NCI-H2227 treated with DMSO at 0.1 percent for 48 hours (cell line): ENCODE results near the gene C16orf78.

ENCODE experiments used
- DNase-seq: peaks from one replicate; lab custom pipeline; 2025; lab: John Stamatoyannopoulos, UW

The C16orf78 gene, protein sequence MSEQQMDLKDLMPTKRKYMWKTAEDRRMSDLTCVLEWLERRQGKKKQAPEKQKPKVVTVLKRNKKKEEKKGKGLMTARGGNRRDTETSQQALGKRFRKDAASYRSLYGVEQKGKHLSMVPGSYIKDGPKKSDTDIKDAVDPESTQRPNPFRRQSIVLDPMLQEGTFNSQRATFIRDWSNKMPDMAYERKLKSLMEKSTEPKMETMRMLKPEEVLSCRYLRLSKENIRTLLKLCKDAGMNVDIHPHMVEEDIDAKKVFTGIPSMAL

DNA sequence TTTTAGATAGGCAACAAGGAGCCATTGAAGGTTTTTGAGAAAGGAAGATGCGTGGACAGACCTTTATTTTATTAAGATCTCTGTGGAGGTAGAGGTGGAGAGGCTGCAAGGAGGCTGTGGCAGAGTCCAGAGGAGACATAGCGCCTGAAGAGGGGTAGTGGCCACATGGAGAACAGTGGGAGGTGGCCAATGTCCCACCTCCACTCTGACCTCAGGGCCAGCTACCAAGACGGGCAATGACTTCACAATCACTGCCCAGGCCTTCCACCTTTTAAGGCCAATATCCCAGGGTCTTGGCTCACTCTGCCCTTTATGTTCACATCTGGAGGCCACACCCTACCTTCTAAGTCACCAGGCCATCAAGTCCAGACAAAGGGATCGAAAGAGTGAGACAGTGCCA lies at the start of gene C16orf78:
C16orf78 (plus strand) TSS at position 301 of the 400 bp plus-strand sequence. CDS start 136 bp downstream, outside the sequence.
- no peak for DNase-seq

DNA sequence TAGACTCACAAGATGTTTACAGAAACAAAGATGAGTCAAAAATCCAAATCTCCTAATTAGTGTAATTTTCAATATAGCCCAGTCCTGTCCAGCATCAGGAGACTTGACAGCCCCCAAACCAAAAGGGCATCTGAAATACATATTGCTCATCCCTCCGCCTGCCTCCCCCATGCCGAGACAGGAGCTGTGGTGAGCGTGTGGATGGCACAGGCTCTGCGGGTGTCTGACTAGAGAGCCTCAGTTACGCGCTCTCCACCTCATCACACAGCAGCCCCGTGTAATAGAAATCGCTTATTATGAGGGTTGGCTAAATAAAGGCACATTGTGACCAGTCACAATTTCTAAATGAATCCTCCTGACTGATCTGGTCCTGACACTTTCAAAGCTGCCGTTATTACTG lies 48.9 kb upstream of the C16orf78 start:
- peak; percentile 3 for DNase-seq

DNA sequence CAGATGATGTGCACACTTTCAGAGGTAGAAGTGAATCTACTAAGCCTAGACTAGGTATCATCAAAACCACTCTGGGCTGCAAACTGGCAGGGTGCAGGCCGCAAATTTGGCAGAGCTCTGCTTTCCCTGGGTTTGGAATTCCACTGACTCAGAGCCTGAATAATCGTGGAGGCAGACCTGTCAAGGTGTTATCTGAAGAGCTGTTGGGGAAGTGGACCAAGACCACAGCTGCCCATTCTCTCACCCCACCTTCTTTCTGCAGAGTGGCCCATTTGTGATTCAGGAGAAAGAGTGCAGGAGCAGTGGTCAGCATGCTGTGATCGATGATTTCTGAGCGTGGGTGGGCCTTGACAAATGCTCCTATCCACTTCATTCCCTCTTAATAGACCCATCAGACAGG lies 46.1 kb upstream of the C16orf78 start:
- no peak for DNase-seq

DNA sequence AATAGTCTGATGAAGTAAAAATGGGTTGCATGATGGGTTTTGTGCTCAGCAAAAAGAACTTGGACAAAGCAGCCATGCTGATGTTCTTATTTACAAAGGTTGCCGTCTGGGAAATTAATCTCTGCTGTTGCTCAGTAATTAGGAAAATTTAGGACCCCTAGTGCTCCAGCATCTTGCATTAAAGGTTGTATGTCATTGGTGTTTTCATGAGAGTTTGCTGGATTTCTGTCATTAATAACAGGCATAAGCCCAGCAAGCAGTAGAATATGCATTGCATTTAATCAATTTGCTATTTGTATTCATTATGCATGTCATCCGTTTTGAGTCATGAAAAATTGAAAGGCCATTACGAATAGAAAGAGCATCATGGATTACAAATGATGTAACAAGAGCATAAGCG lies 45.3 kb upstream of the C16orf78 start:
- no peak for DNase-seq

DNA sequence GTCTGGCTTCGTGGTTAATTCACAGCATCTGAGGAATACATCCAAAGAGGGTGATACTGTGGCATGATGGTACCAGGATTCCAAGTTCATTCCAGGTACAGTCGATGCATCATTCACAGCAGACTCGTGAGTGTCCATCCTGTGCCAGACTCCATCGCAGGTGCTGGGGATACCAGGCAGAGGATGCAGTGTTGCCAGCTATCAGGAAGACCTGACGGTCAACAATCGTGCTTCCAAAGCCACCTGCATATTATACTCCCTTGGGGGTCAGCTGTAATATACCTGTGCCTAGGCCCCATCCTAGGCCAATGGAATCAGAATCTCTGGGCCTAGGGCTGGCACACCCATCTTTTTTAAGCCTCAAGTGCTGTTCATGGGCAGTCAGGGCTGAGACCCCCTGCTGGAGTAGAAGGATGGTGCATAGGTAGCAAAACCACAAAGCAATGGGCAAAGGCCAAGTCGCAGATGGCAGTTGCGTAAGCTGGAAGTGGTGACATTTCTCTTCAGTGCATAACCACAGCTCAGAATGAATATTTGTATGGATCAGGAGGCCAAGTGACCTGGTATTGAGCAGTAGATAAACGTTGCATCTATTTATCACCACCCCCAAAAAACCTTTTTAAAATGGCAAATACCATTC lies 42.9 kb upstream of the C16orf78 start:
- DNase-seq: no peak

DNA sequence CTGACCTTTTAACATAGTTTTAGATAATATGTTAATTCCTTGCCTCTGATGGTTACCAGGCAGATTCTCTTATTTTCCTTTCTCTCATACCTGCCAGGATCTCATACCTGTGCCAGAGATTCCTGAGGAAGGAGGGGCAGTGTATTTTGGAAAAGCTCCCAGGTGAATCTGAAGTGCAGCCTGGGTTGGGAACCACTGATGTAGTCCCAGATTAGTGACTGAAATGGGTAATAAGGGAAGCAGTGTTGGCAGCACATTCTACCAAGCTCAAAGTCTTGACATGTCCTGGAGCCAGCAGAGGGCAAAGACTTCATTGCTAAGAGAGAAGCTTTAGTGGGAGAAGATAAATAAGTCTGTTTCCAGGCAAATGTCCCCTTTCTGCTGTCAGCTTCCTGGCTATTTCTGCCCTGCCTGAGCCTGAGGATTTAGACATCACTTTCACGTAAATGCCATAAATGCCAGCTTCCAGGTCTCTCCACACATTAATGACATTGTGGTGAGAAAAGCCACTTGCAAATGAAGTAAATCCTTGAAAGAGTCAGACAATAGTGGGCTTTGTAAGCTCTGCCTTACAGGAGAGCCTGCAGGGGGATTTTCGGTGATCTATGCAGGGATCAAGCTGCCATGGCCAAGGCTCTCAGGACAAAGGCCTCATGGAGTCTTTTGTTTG lies 40.9 kb upstream of the C16orf78 start:
- no peak for DNase-seq

DNA sequence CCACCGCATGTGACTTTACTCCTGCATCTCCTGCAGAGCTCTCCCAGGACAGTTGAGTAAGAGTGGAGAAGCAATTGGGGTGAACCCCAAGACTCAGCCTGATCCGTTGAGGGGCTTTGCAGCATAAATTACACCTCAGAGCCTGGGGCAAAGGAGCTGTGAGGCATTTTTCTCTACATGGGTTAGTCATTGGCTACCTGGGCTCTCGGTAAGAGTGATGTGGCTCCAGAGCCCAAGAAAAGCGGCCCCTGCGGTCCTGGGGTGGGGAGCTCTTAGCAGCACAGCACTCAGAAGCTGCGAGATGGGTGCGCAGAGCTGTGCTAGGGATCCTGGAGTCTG lies 40.4 kb upstream of the C16orf78 start:
- DNase-seq: no peak

DNA sequence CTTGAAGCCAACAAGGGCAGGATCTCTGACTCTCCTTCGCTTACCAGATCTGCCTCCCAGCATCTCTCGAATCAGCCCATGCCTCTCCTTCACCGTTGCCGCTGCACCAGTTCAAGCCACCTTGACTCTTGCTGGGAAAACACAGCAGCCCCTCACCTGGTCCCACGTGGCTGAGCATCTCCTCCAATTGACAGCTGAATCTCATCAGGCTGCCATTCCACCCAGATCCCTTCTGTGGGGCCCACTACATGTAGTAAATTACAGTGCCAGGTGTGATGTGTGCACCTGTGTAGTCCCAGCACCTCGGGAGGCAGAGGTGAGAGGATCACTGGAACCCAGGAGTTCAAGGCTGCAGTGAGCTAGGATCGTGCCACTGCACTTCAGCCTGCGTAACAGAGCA lies 37.8 kb upstream of the C16orf78 start:
- DNase-seq: no peak

DNA sequence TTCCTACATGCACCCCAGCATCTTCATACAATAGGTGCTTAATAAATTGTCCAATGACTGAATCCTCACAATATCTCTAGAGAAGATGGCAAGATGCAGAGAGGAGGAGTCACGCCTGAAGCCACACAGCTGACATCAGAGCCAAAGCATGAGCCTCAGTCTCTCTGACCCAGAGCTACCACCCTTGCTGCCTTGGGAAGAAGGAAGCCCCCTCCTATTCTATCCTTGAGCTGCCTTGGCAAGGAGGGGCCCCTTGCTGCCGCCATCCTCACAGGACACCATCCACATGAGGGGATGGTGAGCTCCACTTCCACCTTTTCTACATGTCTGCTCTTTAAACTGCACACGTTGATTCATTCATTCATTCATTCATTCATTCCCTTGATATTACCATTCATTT lies 37.0 kb upstream of the C16orf78 start:
- no peak for DNase-seq

DNA sequence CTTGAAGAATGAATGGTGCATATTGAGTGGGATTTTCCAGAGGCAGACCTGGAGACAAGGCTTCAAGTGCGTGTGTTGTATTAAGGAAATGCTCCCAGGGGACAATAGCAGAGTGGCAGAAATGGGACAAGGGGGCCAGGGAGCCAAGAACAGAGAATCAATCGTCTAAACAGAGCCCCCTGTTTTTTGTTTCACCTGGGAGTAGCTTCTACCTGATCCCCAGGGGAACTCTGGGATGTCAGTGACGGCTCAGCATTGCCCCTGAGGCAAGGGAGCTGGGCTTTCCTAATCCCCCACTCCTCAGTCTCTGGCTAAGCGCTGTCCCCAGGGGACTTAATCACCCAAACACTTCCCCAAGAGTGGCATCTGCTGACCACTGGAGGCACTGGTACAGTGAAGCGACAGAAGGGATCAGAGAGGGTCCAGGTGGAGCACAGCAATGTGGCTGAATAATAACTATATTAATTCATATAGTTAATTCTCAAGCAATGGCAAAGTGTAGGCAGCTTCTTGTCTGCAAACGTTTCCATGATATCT lies 35.7 kb upstream of the C16orf78 start:
- DNase-seq: no peak

DNA sequence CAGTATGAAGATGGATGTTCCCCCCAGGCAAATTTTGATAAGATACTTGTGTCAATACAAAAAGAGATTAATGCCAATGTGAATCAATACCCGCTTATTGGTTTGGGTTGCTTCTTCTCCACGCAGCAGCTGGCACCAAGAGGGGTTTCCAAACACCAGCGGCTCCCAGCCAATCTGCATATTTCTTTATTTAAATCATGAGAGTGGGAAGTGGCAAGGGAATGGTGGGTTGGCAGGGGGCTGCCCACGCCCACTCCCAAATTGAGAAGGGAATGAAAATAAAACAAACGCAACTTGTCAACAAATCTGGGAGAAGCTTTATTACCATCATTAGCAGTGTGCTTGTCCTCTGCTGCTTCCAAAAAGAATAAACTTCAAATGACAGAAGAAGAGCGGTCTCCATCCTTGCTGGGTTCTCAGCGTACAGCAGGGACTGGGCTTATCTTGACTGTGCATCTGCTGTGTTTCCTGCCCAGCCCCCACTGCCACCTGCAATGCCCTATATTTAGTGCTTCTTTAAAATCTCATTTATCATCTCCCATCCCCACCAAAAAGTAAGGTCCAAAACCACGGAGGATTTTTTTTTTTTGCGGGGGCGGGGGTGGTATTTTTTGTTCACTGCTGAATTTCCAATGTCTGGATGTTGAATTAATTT lies 34.9 kb upstream of the C16orf78 start:
- DNase-seq: no peak

DNA sequence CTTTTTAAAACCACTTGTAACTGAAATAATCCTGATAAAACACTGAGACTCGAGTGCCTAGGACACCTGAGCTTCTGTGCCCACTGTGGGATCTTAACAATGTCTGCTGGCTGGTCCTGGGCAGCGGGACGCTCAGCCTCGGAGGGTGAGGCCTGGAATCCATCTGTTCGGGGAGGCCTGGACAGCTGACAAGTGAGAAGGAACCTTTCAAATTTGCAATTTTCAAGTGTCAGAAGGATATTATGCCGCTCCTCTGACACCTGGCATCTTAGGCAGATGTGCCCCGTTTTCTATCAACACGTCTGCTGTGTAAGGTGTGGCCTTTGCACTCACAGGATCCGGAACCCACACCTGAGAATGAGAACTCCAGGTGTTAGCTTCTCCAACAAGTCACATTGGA lies 33.1 kb upstream of the C16orf78 start:
- no peak for DNase-seq

DNA sequence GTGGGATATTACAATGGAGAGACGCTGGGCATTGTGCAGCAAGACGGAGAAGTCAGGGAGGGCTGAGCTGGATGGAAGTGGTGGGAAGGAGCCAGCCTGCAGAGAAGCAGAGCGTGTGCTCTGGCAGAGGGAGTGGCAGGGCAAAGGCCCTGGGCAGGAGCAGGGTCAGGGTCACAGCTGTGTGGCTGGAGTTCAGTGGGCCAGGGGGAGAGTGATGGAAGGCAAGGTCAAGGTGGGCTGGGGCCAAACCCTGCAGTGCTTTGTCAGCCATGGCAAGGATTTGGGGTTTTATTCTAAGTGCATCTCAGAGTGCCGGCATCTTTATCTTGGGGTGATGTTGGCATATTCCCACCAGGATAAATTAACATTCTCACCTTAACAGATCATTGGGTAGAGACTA lies 31.9 kb upstream of the C16orf78 start:
- DNase-seq: no peak

DNA sequence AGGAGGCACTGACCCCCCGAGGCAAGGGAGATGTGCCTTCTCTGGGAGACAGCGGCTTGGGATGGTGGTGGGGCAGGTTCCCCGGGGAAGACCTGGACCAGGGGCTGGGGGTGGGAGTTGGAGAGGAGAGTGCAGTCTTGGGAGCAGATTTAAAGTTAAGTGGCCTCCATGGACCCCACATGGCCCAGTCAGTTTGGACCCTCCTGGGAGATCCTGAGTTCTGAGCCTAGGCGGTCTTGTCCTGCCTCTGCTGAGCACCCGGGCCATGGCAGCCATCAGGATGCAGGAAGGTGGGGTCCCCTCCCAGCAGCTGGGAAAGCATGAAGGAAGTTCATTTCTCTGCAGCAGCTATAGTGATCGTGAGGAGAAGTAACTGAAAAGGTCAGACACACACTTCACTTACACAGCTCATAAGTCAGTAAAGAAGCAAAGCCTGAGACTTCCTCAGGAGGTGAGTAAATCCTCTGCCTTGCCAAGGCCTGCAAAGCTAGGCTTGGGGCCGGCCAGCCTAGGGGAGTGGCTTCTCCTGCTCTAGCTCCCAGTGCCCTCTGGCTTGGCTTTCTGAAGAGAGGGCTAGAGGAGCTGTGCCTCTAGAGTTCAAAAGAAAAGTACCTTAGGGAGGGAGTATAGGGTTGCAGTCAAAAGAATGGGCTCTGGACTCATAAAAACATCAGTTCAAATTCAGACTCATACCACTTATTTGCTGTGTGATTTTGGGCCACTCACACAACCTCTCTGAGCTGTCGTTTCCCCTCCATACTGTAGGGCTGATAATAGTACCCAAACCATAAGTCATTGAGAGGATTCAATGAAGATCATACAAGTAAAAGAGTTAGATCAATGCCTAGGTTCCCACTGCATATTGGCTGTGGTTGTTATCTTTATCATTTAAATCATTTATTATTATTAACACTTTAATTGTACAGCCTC lies 31.0 kb upstream of the C16orf78 start:
- DNase-seq: no peak

DNA sequence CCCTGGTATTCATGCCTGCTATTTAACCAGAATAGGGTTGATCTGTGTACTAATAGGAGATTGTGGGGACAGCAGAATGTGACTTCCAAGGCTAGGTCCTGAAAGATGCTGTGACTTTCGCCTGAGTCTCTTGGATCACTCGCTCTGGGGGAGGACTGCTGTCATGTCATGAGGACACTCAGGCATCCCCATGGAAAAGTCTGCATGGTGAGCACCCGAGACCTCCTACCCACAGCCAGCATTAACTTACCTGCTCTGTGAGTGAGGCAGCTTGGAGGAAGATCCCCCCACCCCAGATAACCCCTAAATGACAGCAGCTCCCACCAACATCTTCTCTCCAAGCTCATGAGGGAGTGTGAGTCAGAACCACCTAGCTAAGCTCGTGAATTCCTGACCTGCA lies 30.3 kb upstream of the C16orf78 start:
- no peak for DNase-seq

DNA sequence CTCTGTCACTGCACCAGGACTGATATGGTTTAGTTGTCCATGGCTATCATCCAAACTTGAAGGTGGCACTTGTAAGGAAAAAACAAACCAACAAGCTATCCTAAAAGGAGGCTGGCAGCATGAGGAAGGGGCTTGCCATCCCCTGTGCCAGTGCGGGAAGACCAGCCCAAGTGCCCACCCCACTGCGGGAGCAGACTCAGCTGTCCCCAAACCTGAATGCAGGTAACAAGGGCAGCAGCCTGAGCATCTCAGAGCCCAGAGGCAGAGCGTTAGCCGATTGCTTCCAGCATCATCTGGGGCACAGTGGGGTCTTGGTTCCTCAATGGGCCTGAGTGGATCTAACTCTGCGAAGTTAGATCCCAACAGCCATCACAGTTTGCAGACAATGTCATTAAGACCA lies 29.2 kb upstream of the C16orf78 start:
- no peak for DNase-seq

DNA sequence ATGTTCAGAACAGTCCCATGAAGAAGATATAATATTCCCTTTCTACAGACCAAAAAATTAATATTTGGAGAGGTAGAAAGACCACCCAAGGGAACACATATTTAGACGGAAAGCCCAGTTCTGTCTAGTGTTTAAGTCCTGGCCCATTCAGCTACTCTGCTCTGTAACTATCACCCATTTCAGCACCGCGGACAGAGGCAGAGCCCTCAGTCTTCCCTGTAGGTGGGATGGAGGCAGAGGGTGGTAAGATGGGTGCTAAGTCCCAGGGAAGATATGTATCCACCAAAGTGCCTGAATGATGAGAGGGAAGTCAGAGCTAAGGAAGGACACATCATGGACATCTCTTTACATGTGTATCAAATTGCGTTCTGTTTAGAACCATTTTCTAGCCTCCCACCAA lies 27.8 kb upstream of the C16orf78 start:
- DNase-seq: no peak

DNA sequence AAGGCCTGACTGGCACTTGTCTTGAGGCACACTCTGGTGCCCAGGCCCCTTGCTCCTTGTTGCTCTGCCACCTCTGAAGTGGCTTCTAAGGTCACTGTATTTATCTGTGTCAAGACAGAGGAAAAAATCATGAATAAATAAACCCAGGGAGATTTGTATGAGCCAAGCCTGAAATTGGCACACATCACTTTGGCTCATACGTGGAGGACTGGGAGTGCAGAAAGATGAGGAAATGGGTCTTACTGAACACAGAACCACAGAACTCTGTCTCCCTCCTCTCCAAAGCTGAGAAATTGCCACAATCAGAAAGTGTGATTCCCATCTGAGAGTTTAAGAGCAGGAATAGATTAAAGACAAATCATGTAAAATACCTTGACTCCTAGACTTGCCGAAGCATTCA lies 27.1 kb upstream of the C16orf78 start:
- DNase-seq: no peak

DNA sequence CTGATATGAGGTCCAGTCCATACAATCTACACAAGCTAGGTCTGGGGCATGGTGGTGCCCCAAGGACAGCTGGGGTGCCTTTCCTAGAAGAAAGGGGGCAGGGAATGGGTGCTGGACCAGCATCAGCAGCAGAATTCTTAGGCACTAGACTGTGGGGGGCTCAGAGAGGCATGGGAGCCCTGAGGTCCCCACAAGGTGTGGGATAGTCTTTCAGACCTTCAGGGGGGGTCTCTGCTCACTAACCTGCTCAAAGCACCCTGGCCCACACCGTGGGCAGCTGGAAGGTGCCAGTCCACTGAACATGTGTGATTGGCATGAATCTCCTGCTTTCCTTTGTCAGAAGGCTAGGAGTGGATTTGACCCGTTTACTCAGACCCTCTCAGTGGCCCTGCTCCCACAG lies 26.1 kb upstream of the C16orf78 start:
- DNase-seq: no peak

DNA sequence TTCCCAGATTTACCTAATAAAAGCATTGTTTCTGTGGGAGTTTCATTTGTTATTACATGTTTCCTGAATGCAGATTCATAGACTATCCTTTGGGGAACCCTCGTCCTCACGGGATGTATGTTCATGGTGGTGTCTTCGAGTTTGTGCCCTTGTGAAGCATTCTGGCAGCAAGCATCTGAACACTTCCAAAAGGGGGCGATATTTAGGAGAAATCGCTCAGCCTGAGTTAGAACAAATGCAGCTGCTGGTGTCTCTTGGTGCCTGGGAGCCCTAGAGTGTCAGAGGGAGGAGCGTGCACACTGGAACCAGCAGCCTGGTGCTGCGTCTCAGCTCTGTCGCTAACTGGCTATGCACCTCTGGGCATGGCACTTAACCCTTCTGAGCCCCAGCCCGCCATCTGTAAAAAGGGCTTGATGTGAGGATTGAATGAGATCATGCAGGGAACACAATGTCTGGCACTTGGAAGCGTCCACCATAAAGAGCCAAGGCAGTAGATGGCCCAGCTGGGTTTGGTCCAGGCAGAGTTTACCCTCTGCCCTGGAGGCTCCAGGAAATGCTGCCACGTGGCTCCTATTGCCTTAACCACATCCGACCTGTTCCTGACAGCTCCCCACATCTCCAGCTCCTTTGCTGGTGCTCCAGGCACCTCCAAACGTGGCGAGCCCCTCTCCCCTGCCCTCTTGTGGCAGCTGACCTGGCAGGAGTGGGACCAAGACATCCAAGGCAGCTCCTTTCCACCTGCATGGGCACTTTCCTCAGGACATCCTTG lies 25.0 kb upstream of the C16orf78 start:
- DNase-seq: no peak
